A549 (cell line): ENCODE data around the gene TP73.

Source experiments
- CTCF ChIP-seq: fragments of >200 bp; sonication (Bioruptor Twin); formaldehyde crosslinking; IDR thresholded peaks from 3 replicates; pipeline ENCODE4 v1.5.1; 2016
- JUNB ChIP-seq: fragments of >200 bp; sonication (Bioruptor Twin); formaldehyde crosslinking; IDR thresholded peaks from 2 replicates; pipeline ENCODE4 v1.6.1; 2016
- MYC ChIP-seq: IDR thresholded peaks from 2 replicates; pipeline ENCODE4 v1.6.1; 2012; ENCODE audit warnings: mild to moderate bottlenecking, inconsistent platforms, low read length, improper control_type of control experiment, borderline replicate concordance
- PBX3 ChIP-seq: IDR thresholded peaks from 2 replicates; pipeline ENCODE4 v1.6.1; 2012
- RFX5 ChIP-seq: fragments of 450-650 bp; IDR thresholded peaks from 2 replicates; pipeline ENCODE4 v1.7.1; 2014; ENCODE audit warnings: antibody characterized with exemption, mild to moderate bottlenecking, moderate library complexity

GRCh38 chr1:3717041-3717714, 64.9 kb downstream of the TP73 start:
- TF ChIP-seq CTCF (no peak), JUNB (no peak), RFX5 (no peak), PBX3 (no peak), MYC (no peak)
